ENCODE data around the gene RETN. TPM values are rescaled to one million over a fixed set of nuclear protein-coding genes. Genes with fewer than 3 reads are reported as not detected.

RETN gene
- total RNA-seq, 1 donor from 2014 or later: 21.1 TPM

DNA sequence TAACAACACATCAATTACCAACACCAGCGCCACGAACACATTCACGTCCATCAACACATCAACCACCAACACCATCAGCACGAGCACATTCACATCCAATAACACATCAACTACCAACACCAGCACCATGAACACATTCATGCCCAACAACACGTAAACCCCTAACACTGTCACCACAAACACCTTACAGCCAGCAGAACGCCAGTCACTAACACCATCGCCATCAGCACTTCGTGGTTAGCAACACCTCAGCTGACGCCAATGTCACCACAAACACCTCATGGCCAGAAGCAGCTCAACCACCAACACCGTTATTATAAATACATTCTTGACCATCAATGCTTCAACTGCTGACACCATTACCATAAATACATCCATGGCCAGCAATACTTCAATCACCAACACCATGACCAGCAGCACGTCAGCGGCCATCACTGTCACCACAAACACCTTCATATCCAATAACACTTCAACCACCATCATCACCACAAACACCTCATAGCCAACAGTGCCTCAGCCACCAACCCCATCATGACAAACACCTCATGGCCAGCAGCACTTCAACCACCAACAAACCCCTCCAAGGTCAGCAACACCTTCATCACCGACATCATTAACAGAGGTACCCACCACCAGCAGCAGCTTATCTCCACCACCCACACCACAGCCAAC is 23.7 kb downstream of the RETN start:
- TF ChIP-seq, protein P1, sequence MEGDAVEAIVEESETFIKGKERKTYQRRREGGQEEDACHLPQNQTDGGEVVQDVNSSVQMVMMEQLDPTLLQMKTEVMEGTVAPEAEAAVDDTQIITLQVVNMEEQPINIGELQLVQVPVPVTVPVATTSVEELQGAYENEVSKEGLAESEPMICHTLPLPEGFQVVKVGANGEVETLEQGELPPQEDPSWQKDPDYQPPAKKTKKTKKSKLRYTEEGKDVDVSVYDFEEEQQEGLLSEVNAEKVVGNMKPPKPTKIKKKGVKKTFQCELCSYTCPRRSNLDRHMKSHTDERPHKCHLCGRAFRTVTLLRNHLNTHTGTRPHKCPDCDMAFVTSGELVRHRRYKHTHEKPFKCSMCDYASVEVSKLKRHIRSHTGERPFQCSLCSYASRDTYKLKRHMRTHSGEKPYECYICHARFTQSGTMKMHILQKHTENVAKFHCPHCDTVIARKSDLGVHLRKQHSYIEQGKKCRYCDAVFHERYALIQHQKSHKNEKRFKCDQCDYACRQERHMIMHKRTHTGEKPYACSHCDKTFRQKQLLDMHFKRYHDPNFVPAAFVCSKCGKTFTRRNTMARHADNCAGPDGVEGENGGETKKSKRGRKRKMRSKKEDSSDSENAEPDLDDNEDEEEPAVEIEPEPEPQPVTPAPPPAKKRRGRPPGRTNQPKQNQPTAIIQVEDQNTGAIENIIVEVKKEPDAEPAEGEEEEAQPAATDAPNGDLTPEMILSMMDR (IDR thresholded peaks at IDR 0.05): no peak
- Histone ChIP-seq H3K9me3 (no peaks in the 10 kb centered on the region), H3K36me3 (no peaks in the 10 kb centered on the region), H3K27ac (no peak overlapping the region), H3K4me1 (no peaks in the 10 kb centered on the region), H3K4me3 (no peak overlapping the region), H3K27me3 (ENCODE audit: low read depth) (peaks cover 17% of the 10 kb centered on the region)
- intact Hi-C loops (cut with DNase I): no loop called here
- ATAC-seq (no peak), DNase-seq (no peak)

DNA sequence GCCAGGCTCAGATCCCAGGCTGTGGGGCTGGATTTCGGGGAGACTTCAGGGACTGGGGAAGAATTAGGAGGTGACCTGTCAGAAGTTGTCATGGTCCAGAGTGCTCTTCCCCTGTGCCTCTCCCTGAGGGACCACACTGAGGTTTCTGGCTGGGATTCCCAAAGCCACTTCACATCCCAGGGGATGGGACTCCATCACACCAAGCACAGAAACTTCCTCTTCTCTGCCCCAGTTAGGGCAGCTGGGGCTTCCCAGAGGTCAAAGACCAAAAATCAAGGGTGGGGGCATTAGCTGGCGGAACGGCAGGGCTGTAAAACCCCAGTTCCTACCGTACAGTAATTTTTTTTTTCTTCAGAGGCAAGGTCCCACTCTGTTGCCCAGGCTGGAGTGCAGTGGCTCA is 25.6 kb downstream of the RETN start:
- no peak for ATAC-seq
- no peak for DNase-seq
- H3K4me1 ChIP-seq: no peaks in the 10 kb centered on the region
- no peak overlapping the region for H3K27ac ChIP-seq
- H3K27me3 ChIP-seq (ENCODE audit: low read depth): peaks cover 34% of the 10 kb centered on the region
- no peaks in the 10 kb centered on the region for H3K9me3 ChIP-seq
- H3K4me3 ChIP-seq: no peak overlapping the region
- intact Hi-C loops (cut with DNase I): no loop called here
- no peaks in the 10 kb centered on the region for H3K36me3 ChIP-seq
- TF ChIP-seq, protein P1 (IDR thresholded peaks at IDR 0.05): no peak

DNA sequence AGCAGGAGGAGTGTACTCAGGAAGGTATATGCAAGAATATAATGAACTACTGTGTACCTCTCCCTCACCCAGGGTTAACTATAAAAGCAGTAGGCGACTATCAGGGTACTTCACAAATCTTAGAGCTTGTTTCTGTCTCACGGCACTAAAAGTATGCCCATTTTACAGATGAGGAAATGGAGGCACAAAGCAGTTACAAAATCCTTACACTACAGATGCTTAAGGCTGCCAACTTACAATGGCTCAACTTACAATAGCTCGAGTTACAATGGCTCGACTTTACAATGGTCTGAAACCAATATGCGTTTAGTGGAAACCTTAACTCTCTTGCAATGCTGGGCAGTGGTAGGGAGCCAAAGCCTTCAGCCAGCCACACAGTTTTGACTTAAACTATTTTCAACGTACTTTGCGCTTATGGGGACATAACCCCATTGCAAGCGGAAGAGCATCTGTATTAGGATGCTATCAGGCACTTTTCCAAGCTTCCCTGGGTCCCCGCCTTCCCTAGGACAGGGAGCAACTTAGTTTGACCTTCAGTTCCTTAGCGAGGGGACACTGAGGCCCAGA is 29.0 kb downstream of the RETN start:
- Histone ChIP-seq H3K4me3 (no peak overlapping the region), H3K4me1 (no peaks in the 10 kb centered on the region), H3K36me3 (no peaks in the 10 kb centered on the region), H3K27me3 (ENCODE audit: low read depth) (peaks cover 33% of the 10 kb centered on the region), H3K27ac (no peak overlapping the region), H3K9me3 (no peaks in the 10 kb centered on the region)
- ATAC-seq (no peak), DNase-seq (no peak)
- intact Hi-C loops (cut with DNase I): no loop called here
- TF ChIP-seq, protein P1 (IDR thresholded peaks at IDR 0.05): no peak

DNA sequence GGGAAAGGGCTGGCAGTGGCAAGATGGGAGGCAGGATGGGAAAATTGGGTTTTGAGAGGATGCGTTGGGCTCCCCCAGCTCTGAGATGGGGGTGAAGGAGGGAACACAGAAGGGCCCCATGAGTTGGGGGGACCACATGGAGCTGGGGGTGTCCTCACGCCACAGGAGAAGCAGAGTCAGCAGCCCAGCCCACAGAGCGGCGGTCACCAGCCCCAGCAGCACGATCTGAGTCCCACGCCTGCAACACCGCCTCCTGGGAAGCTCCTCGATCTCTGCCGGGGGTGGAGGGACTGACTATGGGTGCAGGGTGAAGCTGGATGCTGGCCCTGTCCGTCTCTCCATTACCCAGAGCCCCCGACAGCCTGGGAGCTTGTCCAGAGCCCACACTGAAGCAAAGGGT is 29.7 kb downstream of the RETN start:
- DNase-seq (no peak), ATAC-seq (no peak)
- H3K4me3 ChIP-seq: no peak overlapping the region
- no peaks in the 10 kb centered on the region for H3K4me1 ChIP-seq
- H3K27ac ChIP-seq: no peak overlapping the region
- intact Hi-C loops (cut with DNase I): no loop called here
- peaks cover 33% of the 10 kb centered on the region for H3K27me3 ChIP-seq (ENCODE audit: low read depth)
- no peaks in the 10 kb centered on the region for H3K36me3 ChIP-seq
- no peaks in the 10 kb centered on the region for H3K9me3 ChIP-seq
- TF ChIP-seq, protein P1 (IDR thresholded peaks at IDR 0.05): no peak

DNA sequence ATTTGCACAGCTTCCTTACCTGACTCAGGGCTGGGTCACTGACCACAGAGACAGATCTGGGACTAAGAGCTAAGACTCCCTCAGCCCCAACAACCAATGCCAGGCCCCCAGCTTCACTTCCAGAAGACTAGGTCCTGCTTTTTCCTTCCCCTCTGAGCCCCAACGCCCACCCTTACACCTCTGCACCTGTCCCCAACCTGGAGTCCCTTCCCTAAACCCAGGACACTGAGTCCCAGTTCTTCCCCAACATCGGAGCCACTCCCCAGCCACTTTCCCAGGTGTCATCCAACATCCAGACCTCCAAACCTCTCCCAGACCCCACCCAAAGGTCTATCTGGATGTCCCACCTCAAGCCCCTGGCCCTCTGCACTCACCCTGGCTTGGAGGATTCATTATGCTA is 30.2 kb downstream of the RETN start:
- DNase-seq (no peak), ATAC-seq (no peak)
- Histone ChIP-seq H3K4me1 (no peaks in the 10 kb centered on the region), H3K9me3 (no peaks in the 10 kb centered on the region), H3K4me3 (no peak overlapping the region), H3K27me3 (ENCODE audit: low read depth) (peaks cover 33% of the 10 kb centered on the region), H3K36me3 (no peaks in the 10 kb centered on the region), H3K27ac (no peak overlapping the region)
- TF ChIP-seq, protein P1 (IDR thresholded peaks at IDR 0.05): no peak
- intact Hi-C loops (cut with DNase I): no loop called here

Measured in lower lobe of right lung (tissue), 2 donors.